Measurements from ENCODE around the gene APPBP2. TPM values are rescaled to one million over a fixed set of nuclear protein-coding genes. Genes with fewer than 3 reads are reported as not detected.
"Not testable (repeated sequence)": the region's sequence is repeated elsewhere in the genome, so short reads cannot be mapped to it uniquely, and the experiment has no call there.

APPBP2 gene
- total RNA-seq, 4 donors from 2014 or later = 24.9 to 35.4 (median 27.9) TPM

DNA sequence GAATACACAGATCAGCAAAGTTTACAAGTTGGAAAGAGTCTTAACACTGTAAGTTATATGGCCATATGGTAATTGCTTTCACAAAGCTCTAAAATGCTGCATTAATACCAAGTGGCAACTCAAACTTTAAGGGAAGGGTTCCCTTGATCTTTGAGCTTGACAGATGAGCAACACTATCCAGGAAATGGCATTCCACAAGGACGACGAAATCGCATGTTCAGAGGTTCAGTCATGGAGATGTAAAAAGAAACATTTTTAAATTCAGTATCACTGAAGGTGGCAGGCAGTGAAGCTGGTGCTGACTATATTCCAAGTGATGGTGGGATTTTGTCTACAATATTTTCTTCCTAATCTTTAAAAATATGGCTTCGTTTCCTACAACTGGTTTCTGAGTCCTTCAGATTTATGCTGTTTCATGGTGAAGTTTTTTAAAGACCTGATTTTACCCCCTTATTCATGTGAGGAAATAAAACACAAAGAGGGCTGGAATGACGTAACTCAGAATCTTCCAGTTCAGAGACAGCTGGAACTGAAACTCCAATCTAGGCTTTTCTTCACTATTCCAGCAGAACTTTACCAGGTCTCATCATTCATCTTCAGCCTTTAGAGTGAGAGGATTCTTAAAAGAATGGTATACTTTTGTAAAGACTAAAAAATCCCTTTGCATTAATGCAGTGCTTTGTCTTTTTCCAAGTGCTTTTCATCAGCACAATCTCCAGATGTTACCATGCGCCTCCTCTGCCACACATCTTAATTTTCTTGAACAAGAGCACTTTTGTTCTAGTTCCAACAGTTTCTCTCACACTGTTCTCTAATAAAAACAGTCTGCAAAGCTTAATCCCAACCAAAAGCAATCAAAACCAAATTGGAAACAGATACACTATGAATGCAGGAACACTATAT, 83.5 kb downstream of the APPBP2 start:
- intact Hi-C loops (cut with DNase I) = no loop called here
- no peak for DNase-seq (ENCODE audit: extremely low spot score)
- Histone ChIP-seq H3K27ac (replicated peaks in 1 of 4) (no peak overlapping the region), H3K36me3 (peaks cover 8 to 23% (median 21%) of the 10 kb centered on the region in 4 donors), H3K27me3 (no peaks in the 10 kb centered on the region), H3K4me3 (no peak overlapping the region), H3K9me3 (no peaks in the 10 kb centered on the region), H3K4me1 (peaks cover 0 to 15% (median 10%) of the 10 kb centered on the region in 4 donors)
- 48% methylated on average over 6 of the region's 6 CpGs for WGBS
- TF ChIP-seq EP300 (IDR thresholded peaks at IDR 0.05) (no peak), POLR2AphosphoS5 (IDR thresholded peaks at IDR 0.05) (no peak)

- Histone ChIP-seq H3K4me3 (no peak overlapping the region), H3K4me1 (peaks cover 0 to 24% (median 17%) of the 10 kb centered on the region in 4 donors), H3K27ac (replicated peaks in 1 of 4) (no peak overlapping the region), H3K9me3 (no peaks in the 10 kb centered on the region), H3K27me3 (no peaks in the 10 kb centered on the region), H3K36me3 (no peaks in the 10 kb centered on the region)
- DNase-seq (ENCODE audit: extremely low spot score) = no peak
- TF ChIP-seq POLR2A (IDR thresholded peaks at IDR 0.05; ENCODE audit: low read depth) (no peak), EP300 (IDR thresholded peaks at IDR 0.05) (no peak), POLR2AphosphoS5 (IDR thresholded peaks at IDR 0.05) (no peak)
- TF ChIP-seq, protein P1, sequence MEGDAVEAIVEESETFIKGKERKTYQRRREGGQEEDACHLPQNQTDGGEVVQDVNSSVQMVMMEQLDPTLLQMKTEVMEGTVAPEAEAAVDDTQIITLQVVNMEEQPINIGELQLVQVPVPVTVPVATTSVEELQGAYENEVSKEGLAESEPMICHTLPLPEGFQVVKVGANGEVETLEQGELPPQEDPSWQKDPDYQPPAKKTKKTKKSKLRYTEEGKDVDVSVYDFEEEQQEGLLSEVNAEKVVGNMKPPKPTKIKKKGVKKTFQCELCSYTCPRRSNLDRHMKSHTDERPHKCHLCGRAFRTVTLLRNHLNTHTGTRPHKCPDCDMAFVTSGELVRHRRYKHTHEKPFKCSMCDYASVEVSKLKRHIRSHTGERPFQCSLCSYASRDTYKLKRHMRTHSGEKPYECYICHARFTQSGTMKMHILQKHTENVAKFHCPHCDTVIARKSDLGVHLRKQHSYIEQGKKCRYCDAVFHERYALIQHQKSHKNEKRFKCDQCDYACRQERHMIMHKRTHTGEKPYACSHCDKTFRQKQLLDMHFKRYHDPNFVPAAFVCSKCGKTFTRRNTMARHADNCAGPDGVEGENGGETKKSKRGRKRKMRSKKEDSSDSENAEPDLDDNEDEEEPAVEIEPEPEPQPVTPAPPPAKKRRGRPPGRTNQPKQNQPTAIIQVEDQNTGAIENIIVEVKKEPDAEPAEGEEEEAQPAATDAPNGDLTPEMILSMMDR (IDR thresholded peaks at IDR 0.05) = no peak
- intact Hi-C loops (cut with DNase I) = loop anchor here (5.0 to 10.0 kb wide), 2 partner anchors 302 to 335 kb away; no protein-coding TSS in a partner anchor
- 6% methylated on average over 2 of the region's 2 CpGs for WGBS
Observed at GRCh38 chr17:60439501-60439900, 86.5 kb downstream of the APPBP2 start.

GRCh38 chr17:60436676-60437075, 89.4 kb downstream of the APPBP2 start:
- H3K27ac ChIP-seq (replicated peaks in 1 of 4) = no peak overlapping the region
- WGBS = 72% methylated on average over 5 of the region's 5 CpGs
- no peaks in the 10 kb centered on the region for H3K36me3 ChIP-seq
- DNase-seq (ENCODE audit: extremely low spot score) = no peak
- TF ChIP-seq POLR2A (IDR thresholded peaks at IDR 0.05; ENCODE audit: low read depth) = no peak
- TF ChIP-seq EP300 (IDR thresholded peaks at IDR 0.05) = no peak
- TF ChIP-seq, protein P1 (IDR thresholded peaks at IDR 0.05) = no peak
- no peak for TF ChIP-seq POLR2AphosphoS5 (IDR thresholded peaks at IDR 0.05)
- intact Hi-C loops (cut with DNase I) = loop anchor here (5.0 to 10.0 kb wide), 2 partner anchors 299 to 332 kb away; no protein-coding TSS in a partner anchor
- H3K4me3 ChIP-seq = no peak overlapping the region
- H3K4me1 ChIP-seq = peaks cover 0 to 17% (median 15%) of the 10 kb centered on the region in 4 donors
- H3K27me3 ChIP-seq = no peaks in the 10 kb centered on the region
- no peaks in the 10 kb centered on the region for H3K9me3 ChIP-seq

DNA sequence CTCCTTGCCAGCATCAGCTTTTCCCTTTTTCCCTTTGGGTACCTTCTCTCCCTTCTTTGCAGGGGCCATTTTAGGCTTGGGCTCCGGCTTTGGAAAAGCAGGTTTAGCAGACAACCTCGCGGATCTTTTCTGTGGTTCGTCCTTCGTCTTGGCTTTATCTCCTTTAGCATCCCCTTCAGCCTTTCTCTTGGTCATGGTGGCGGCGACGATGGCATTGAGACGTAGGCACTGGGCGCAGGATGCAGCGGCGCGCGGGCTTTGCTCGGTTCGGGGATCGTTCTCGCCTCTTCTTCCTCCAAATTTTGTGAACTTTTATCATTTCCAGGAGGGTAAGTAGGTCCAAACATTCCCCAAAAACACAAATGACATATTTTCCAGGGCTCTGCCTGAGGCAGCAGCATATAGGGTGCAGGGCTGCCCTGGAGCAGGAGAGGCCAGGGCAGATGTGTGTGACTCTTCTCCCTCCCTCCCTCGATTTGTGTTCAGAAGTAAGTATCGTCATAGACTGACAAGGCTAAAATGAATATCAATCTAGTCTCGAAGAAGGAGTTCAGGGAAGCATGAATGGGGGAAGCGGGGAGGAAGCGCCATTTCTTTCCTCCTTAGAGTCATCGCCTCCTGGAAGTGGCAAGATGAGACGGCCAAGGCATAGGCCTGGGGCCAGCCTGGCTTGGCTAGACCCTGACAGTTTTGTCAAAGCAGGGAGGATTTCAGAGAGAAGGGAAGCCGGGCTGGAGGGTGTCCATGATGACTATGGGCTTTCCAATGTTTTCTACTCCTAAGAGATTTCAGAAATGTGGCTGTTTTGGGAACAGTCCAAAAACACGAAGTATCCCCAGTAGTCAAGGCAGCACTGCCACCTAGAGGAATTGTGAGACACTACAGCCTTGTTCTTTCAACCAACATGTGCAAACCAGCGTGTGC, 90.5 kb downstream of the APPBP2 start:
- TF ChIP-seq EP300 (IDR thresholded peaks at IDR 0.05) (no peak), POLR2A (IDR thresholded peaks at IDR 0.05; ENCODE audit: low read depth) (no peak), POLR2AphosphoS5 (IDR thresholded peaks at IDR 0.05) (peak; percentile 61 to 71)
- TF ChIP-seq, protein P1 (IDR thresholded peaks at IDR 0.05) = peak; percentile 90 to 95 (median 91)
- DNase-seq (ENCODE audit: extremely low spot score) = no peak
- Histone ChIP-seq H3K27ac (replicated peaks in 1 of 4) (peak overlapping the region in 3 of 4 donors; percentile 1 to 45 (median 23)), H3K36me3 (no peaks in the 10 kb centered on the region), H3K9me3 (no peaks in the 10 kb centered on the region), H3K4me1 (peaks cover 0 to 17% (median 14%) of the 10 kb centered on the region in 4 donors), H3K27me3 (no peaks in the 10 kb centered on the region), H3K4me3 (peak overlapping the region in 2 of 4 donors; percentile 4 to 29)
- intact Hi-C loops (cut with DNase I) = loop anchor here (5.0 to 10.0 kb wide), 2 partner anchors 298 to 331 kb away; no protein-coding TSS in a partner anchor
- 73% methylated on average over 28 of the region's 28 CpGs for WGBS

- H3K9me3 ChIP-seq; H3K4me1 ChIP-seq; H3K4me3 ChIP-seq; DNase-seq (ENCODE audit: extremely low spot score); H3K27me3 ChIP-seq; H3K36me3 ChIP-seq; H3K27ac ChIP-seq (replicated peaks in 1 of 4): not testable (repeated sequence)
- intact Hi-C loops (cut with DNase I) = loop anchor here (5.0 to 10.0 kb wide), 2 partner anchors 201 to 329 kb away; no protein-coding TSS in a partner anchor
- WGBS = 97% methylated on average over 4 of the region's 4 CpGs
Observed at GRCh38 chr17:60433021-60433997, 92.7 kb downstream of the APPBP2 start.

GRCh38 chr17:60430561-60430960, 95.5 kb downstream of the APPBP2 start:
- WGBS = 94% methylated on average over 7 of the region's 7 CpGs
- H3K4me1 ChIP-seq; H3K9me3 ChIP-seq; DNase-seq (ENCODE audit: extremely low spot score); H3K27me3 ChIP-seq; H3K36me3 ChIP-seq; H3K4me3 ChIP-seq; H3K27ac ChIP-seq (replicated peaks in 1 of 4): not testable (repeated sequence)
- intact Hi-C loops (cut with DNase I) = loop anchor here (5.0 to 10.0 kb wide), 2 partner anchors 198 to 326 kb away; no protein-coding TSS in a partner anchor

DNA sequence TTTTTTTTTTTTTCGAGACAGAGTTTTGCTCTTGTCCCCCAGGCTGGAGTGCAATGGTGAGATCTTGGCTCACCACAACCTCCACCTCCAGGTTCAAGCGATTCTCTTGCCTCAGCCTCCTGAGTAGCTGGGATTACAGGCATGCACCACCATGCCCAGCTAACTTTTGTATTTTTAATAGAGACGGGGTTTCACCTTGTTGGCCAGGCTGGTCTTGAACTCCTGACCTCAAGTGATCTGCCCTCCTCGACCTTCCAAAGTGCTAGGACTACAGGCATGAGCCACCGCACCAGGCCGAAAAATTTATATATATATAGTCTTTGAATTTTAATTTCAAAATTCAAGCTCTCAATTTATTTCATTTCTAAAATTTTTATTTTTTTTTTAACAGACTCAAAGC, 97.6 kb downstream of the APPBP2 start:
- H3K4me1 ChIP-seq; DNase-seq (ENCODE audit: extremely low spot score); H3K27ac ChIP-seq (replicated peaks in 1 of 4); H3K4me3 ChIP-seq; H3K9me3 ChIP-seq; intact Hi-C loops (cut with DNase I); H3K36me3 ChIP-seq; H3K27me3 ChIP-seq: not testable (repeated sequence)
- WGBS = 89% methylated on average over 6 of the region's 6 CpGs

All from esophagus muscularis mucosa (tissue), 4 donors.